Esophagus squamous epithelium (tissue), 4 donors: ENCODE measurements around the gene LDLRAD4.

Source experiments
- CTCF ChIP-seq, 6 experiments: fragments of 450-650 bp in 4 of 6; fragments of 200-600 bp in 2 of 6; sonication (generic) in 2 of 6; IDR thresholded peaks; one replicate each; pipeline ENCODE4 v1.5.1; 2016 to 2019; ENCODE audit warnings: antibody characterized with exemption in 6 of 6, mild to moderate bottlenecking in 4 of 6, moderate library complexity in 4 of 6
- POLR2A ChIP-seq, 4 donors: fragments of 450-650 bp; IDR thresholded peaks; one replicate each; pipeline ENCODE4 v1.6.1; 2017; ENCODE audit warnings: antibody characterized with exemption in 4 of 4, mild to moderate bottlenecking in 4 of 4, moderate library complexity in 3 of 4

- TF ChIP-seq CTCF (IDR thresholded peaks at IDR 0.05): no peak
- no peak for TF ChIP-seq POLR2A (IDR thresholded peaks at IDR 0.05)
Measured at GRCh38 chr18:13619505-13620205, 401.1 kb downstream of the LDLRAD4 start.
